CD4-positive, alpha-beta T cell treated with Interleukin-15 for 4 hours (primary cell): ENCODE data around the gene NCR3LG1.
"Not testable (repeated sequence)": the region's sequence is repeated elsewhere in the genome, so short reads cannot be mapped to it uniquely, and the experiment has no call there.

Experiments
- DNase-seq: peaks from one replicate; pipeline ENCODE4 v3.0.0-alpha.2; 2020; ENCODE audit warnings: low spot score

Gene NCR3LG1

GRCh38 chr11:17412488-17413180 is 61.0 kb downstream of the NCR3LG1 start:
- no peak for DNase-seq

- no peak for DNase-seq
Measured at GRCh38 chr11:17413414-17414316, 62.1 kb downstream of the NCR3LG1 start.

- DNase-seq, result no peak
Measured at GRCh38 chr11:17414317-17414737, 62.7 kb downstream of the NCR3LG1 start.

- DNase-seq, result no peak
Measured at GRCh38 chr11:17414992-17415391, 63.4 kb downstream of the NCR3LG1 start.

- no peak for DNase-seq
Measured at GRCh38 chr11:17415523-17416104, 64.0 kb downstream of the NCR3LG1 start.

GRCh38 chr11:17416492-17416891 is 64.9 kb downstream of the NCR3LG1 start:
- no peak for DNase-seq

GRCh38 chr11:17418444-17419081 is 67.0 kb downstream of the NCR3LG1 start:
- DNase-seq, result no peak

GRCh38 chr11:17421781-17422180 is 70.2 kb downstream of the NCR3LG1 start:
- no peak for DNase-seq

- DNase-seq, result no peak
Measured at GRCh38 chr11:17423533-17424310, 72.1 kb downstream of the NCR3LG1 start.

GRCh38 chr11:17426233-17426632 is 74.6 kb downstream of the NCR3LG1 start:
- not testable (repeated sequence) for DNase-seq
